ENCODE results near the gene KRT4. TPM values are rescaled to one million over a fixed set of nuclear protein-coding genes. Genes with fewer than 3 reads are reported as not detected.

Gene KRT4
- total RNA-seq, 2 experiments from 2014 or later: not detected

GRCh38 chr12:52836491-52837412 lies 22.8 kb upstream of the KRT4 start:
- H3K4me3 ChIP-seq (ENCODE audit: low read depth, low read length, poor library complexity, severe bottlenecking): no peak overlapping the region
- BruUV-seq (replicated peaks): no TSS peak
- POLR2A ChIA-PET: no interaction called here
- H3K9me2 ChIP-seq (ENCODE audit: insufficient read depth, low read length): no peaks in the 10 kb centered on the region
- DNase-seq (ENCODE audit: low spot score): no peak
- no peak overlapping the region for H2AFZ ChIP-seq (ENCODE audit: low read length)
- no peaks in the 10 kb centered on the region for H3K79me2 ChIP-seq (ENCODE audit: insufficient read depth, low read depth, low read length)
- intact Hi-C loops (cut with micrococcal nuclease; ENCODE audit: unreplicated experiment): no loop called here
- no peaks in the 10 kb centered on the region for H3K4me1 ChIP-seq (ENCODE audit: insufficient read depth, low read length, poor library complexity, severe bottlenecking)
- no peaks in the 10 kb centered on the region for H3K9me3 ChIP-seq (ENCODE audit: low read length)
- H3K27ac ChIP-seq (ENCODE audit: low read depth, low read length, poor library complexity, severe bottlenecking): no peak overlapping the region
- H3K4me2 ChIP-seq (ENCODE audit: low read length): no peak overlapping the region
- H3K36me3 ChIP-seq (ENCODE audit: insufficient read depth, low read length): no peaks in the 10 kb centered on the region
- no peak for TF ChIP-seq EZH2phosphoT487 (IDR thresholded peaks at IDR 0.05; ENCODE audit: borderline replicate concordance, low read depth, low read length)
- TF ChIP-seq, protein P1, sequence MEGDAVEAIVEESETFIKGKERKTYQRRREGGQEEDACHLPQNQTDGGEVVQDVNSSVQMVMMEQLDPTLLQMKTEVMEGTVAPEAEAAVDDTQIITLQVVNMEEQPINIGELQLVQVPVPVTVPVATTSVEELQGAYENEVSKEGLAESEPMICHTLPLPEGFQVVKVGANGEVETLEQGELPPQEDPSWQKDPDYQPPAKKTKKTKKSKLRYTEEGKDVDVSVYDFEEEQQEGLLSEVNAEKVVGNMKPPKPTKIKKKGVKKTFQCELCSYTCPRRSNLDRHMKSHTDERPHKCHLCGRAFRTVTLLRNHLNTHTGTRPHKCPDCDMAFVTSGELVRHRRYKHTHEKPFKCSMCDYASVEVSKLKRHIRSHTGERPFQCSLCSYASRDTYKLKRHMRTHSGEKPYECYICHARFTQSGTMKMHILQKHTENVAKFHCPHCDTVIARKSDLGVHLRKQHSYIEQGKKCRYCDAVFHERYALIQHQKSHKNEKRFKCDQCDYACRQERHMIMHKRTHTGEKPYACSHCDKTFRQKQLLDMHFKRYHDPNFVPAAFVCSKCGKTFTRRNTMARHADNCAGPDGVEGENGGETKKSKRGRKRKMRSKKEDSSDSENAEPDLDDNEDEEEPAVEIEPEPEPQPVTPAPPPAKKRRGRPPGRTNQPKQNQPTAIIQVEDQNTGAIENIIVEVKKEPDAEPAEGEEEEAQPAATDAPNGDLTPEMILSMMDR (conservative IDR thresholded peaks at IDR 0.05; ENCODE audit: low read length): no peak
- CTCF ChIA-PET (ENCODE audit: unreplicated experiment): interaction anchor here (0.6 kb wide), 1 partner anchor 25 kb away, joined by 3 read pairs; no protein-coding TSS in a partner anchor
- H4K20me1 ChIP-seq (ENCODE audit: insufficient read depth, low read length): no peaks in the 10 kb centered on the region

DNA sequence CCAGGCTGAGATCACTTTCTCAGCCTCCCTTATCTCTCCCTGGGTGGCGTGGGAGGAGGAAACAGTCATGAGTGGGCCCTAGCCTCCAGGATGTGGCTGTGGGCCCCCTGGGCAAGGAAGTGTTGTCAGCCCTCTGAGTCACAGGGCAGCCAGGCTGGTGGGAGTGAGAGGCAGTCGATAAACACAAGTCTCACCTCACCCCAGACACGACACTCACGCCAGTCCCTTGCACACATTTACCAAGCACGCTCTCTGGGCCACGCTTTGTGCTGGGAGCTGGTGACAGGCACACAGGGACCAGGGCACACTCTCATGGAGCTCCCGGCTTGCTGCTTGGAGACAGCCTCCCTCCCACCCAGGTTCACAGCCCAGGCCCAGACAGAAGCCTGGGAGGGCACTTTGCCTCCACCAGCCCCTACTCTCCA lies 22.1 kb upstream of the KRT4 start:
- Histone ChIP-seq H3K9me3 (ENCODE audit: low read length) (no peaks in the 10 kb centered on the region), H3K36me3 (ENCODE audit: insufficient read depth, low read length) (no peaks in the 10 kb centered on the region), H2AFZ (ENCODE audit: low read length) (no peak overlapping the region), H3K4me3 (ENCODE audit: low read depth, low read length, poor library complexity, severe bottlenecking) (no peak overlapping the region), H3K27ac (ENCODE audit: low read depth, low read length, poor library complexity, severe bottlenecking) (no peak overlapping the region), H3K9me2 (ENCODE audit: insufficient read depth, low read length) (no peaks in the 10 kb centered on the region), H3K79me2 (ENCODE audit: insufficient read depth, low read depth, low read length) (no peaks in the 10 kb centered on the region), H4K20me1 (ENCODE audit: insufficient read depth, low read length) (no peaks in the 10 kb centered on the region), H3K4me2 (ENCODE audit: low read length) (no peak overlapping the region), H3K4me1 (ENCODE audit: insufficient read depth, low read length, poor library complexity, severe bottlenecking) (no peaks in the 10 kb centered on the region)
- POLR2A ChIA-PET: no interaction called here
- intact Hi-C loops (cut with micrococcal nuclease; ENCODE audit: unreplicated experiment): no loop called here
- TF ChIP-seq EZH2phosphoT487 (IDR thresholded peaks at IDR 0.05; ENCODE audit: borderline replicate concordance, low read depth, low read length): no peak
- TF ChIP-seq, protein P1 (conservative IDR thresholded peaks at IDR 0.05; ENCODE audit: low read length): no peak
- no peak for DNase-seq (ENCODE audit: low spot score)
- BruUV-seq (replicated peaks): no TSS peak
- CTCF ChIA-PET (ENCODE audit: unreplicated experiment): interaction anchor here (0.6 kb wide), 1 partner anchor 26 kb away, joined by 3 read pairs; no protein-coding TSS in a partner anchor
